Measurements from ENCODE around the gene APLP2.
"Not testable (repeated sequence)": the region's sequence is repeated elsewhere in the genome, so short reads cannot be mapped to it uniquely, and the experiment has no call there.

The APLP2 gene

GRCh38 chr11:130069659-130070108 lies at the start of gene APLP2:
TSS of gene APLP2 (plus strand) at chr11:130069894. CDS start at chr11:130069978, 84 bp downstream.
- DNase-seq (ENCODE audit: low spot score), result peak; percentile 92

- DNase-seq (ENCODE audit: low spot score), result no peak
Observed at GRCh38 chr11:130020323-130020722, 49.4 kb upstream of the APLP2 start.

- not testable (repeated sequence) for DNase-seq (ENCODE audit: low spot score)
Observed at GRCh38 chr11:130021606-130022005, 48.1 kb upstream of the APLP2 start.

- no peak for DNase-seq (ENCODE audit: low spot score)
Observed at GRCh38 chr11:130022799-130023198, 46.9 kb upstream of the APLP2 start.

- no peak for DNase-seq (ENCODE audit: low spot score)
Observed at GRCh38 chr11:130023204-130023603, 46.5 kb upstream of the APLP2 start.

- DNase-seq (ENCODE audit: low spot score), result no peak
Observed at GRCh38 chr11:130024361-130024760, 45.3 kb upstream of the APLP2 start.

GRCh38 chr11:130025371-130025770 lies 44.3 kb upstream of the APLP2 start:
- no peak for DNase-seq (ENCODE audit: low spot score)

GRCh38 chr11:130029137-130029536 lies 40.6 kb upstream of the APLP2 start:
- no peak for DNase-seq (ENCODE audit: low spot score)

- DNase-seq (ENCODE audit: low spot score), result no peak
Observed at GRCh38 chr11:130031056-130031455, 38.6 kb upstream of the APLP2 start.

- DNase-seq (ENCODE audit: low spot score), result no peak
Observed at GRCh38 chr11:130031945-130032344, 37.7 kb upstream of the APLP2 start.

- no peak for DNase-seq (ENCODE audit: low spot score)
Observed at GRCh38 chr11:130032931-130033330, 36.8 kb upstream of the APLP2 start.

- no peak for DNase-seq (ENCODE audit: low spot score)
Observed at GRCh38 chr11:130034236-130034635, 35.5 kb upstream of the APLP2 start.

GRCh38 chr11:130037058-130037457 lies 32.6 kb upstream of the APLP2 start:
- no peak for DNase-seq (ENCODE audit: low spot score)

GRCh38 chr11:130037881-130038585 lies 31.7 kb upstream of the APLP2 start:
- DNase-seq (ENCODE audit: low spot score), result no peak

- no peak for DNase-seq (ENCODE audit: low spot score)
Observed at GRCh38 chr11:130040281-130040940, 29.3 kb upstream of the APLP2 start.

GRCh38 chr11:130042093-130042591 lies 27.6 kb upstream of the APLP2 start:
- DNase-seq (ENCODE audit: low spot score), result no peak

GRCh38 chr11:130043575-130043974 lies 26.1 kb upstream of the APLP2 start:
- DNase-seq (ENCODE audit: low spot score), result no peak

GRCh38 chr11:130047141-130047540 lies 22.6 kb upstream of the APLP2 start:
- DNase-seq (ENCODE audit: low spot score), result no peak

GRCh38 chr11:130049328-130049771 lies 20.3 kb upstream of the APLP2 start:
- DNase-seq (ENCODE audit: low spot score), result no peak

- DNase-seq (ENCODE audit: low spot score), result no peak
Observed at GRCh38 chr11:130050257-130050656, 19.4 kb upstream of the APLP2 start.

- no peak for DNase-seq (ENCODE audit: low spot score)
Observed at GRCh38 chr11:130051082-130051481, 18.6 kb upstream of the APLP2 start.

GRCh38 chr11:130052567-130052966 lies 17.1 kb upstream of the APLP2 start:
- DNase-seq (ENCODE audit: low spot score), result no peak

GRCh38 chr11:130054966-130055365 lies 14.7 kb upstream of the APLP2 start:
- DNase-seq (ENCODE audit: low spot score), result no peak
